Neural crest cell (in vitro differentiated cells): ENCODE data around the gene PCA3. TPM values are rescaled to one million over a fixed set of nuclear protein-coding genes. Genes with fewer than 3 reads are reported as not detected.

Experiments
- DNase-seq: peaks from one replicate; pipeline ENCODE4 v3.0.0; 2021; ENCODE audit warnings: low read depth, mixed read lengths, low spot score
- H3K27ac Mint-ChIP-seq: one replicate; pipeline ENCODE4 v1.8.0; 2021; ENCODE audit warnings: mild to moderate bottlenecking, mixed read lengths; ENCODE audit not compliant: unreplicated experiment
- H3K27me3 Mint-ChIP-seq: 2 replicates; pipeline ENCODE4 v1.8.0; 2021; ENCODE audit warnings: low read depth, mild to moderate bottlenecking, mixed read lengths
- H3K36me3 Mint-ChIP-seq: 2 replicates; pipeline ENCODE4 v1.8.0; 2021; ENCODE audit warnings: low read depth, mild to moderate bottlenecking, mixed read lengths
- H3K4me1 Mint-ChIP-seq: 2 replicates; pipeline ENCODE4 v1.8.0; 2021; ENCODE audit warnings: mixed read lengths
- H3K4me3 Mint-ChIP-seq: one replicate; pipeline ENCODE4 v1.8.0; 2021; ENCODE audit warnings: mild to moderate bottlenecking, mixed read lengths
- H3K9me3 Mint-ChIP-seq: 2 replicates; pipeline ENCODE4 v1.8.0; 2021; ENCODE audit warnings: mixed read lengths
- total RNA-seq: library from RNA; stranded (reverse); gene quantifications from 2 replicates; pipeline ENCODE4 v1.2.1, GENCODE V29; 2021
- TF ChIP-seq, protein P1 (sequence below): fragments of 200-600 bp; sonication (generic); conservative IDR thresholded peaks from 2 replicates; pipeline ENCODE4 v1.5.0; 2021; ENCODE audit warnings: antibody characterized with exemption, mild to moderate bottlenecking

The PCA3 gene
- total RNA-seq, 1 donor from 2014 or later = not detected

DNA sequence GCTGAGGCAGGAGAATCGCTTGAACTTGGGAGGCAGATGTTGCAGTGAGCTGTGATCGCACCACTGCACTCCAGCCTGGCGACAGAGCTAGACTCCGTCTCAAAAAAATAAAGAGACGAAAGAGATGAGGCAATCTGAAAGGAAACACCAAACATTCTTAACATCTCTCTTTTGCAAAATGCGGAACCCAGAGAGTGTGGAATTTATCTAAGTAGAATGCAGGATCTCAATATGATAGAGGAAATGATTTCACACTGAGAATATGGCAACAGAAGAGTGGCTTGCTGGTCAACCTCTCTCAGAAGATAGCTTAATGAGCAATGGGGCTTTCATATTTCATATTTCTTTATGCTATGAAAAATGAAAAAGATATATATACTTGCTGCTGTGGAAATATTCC, 33.4 kb upstream of the PCA3 start:
- Mint-ChIP-seq H3K4me1 (no peaks in the 10 kb centered on the region), H3K27me3 (no peaks in the 10 kb centered on the region), H3K36me3 (no peaks in the 10 kb centered on the region), H3K27ac (no peak overlapping the region), H3K9me3 (no peaks in the 10 kb centered on the region), H3K4me3 (no peak overlapping the region)
- DNase-seq = no peak
- TF ChIP-seq, protein P1, sequence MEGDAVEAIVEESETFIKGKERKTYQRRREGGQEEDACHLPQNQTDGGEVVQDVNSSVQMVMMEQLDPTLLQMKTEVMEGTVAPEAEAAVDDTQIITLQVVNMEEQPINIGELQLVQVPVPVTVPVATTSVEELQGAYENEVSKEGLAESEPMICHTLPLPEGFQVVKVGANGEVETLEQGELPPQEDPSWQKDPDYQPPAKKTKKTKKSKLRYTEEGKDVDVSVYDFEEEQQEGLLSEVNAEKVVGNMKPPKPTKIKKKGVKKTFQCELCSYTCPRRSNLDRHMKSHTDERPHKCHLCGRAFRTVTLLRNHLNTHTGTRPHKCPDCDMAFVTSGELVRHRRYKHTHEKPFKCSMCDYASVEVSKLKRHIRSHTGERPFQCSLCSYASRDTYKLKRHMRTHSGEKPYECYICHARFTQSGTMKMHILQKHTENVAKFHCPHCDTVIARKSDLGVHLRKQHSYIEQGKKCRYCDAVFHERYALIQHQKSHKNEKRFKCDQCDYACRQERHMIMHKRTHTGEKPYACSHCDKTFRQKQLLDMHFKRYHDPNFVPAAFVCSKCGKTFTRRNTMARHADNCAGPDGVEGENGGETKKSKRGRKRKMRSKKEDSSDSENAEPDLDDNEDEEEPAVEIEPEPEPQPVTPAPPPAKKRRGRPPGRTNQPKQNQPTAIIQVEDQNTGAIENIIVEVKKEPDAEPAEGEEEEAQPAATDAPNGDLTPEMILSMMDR = no peak

DNA sequence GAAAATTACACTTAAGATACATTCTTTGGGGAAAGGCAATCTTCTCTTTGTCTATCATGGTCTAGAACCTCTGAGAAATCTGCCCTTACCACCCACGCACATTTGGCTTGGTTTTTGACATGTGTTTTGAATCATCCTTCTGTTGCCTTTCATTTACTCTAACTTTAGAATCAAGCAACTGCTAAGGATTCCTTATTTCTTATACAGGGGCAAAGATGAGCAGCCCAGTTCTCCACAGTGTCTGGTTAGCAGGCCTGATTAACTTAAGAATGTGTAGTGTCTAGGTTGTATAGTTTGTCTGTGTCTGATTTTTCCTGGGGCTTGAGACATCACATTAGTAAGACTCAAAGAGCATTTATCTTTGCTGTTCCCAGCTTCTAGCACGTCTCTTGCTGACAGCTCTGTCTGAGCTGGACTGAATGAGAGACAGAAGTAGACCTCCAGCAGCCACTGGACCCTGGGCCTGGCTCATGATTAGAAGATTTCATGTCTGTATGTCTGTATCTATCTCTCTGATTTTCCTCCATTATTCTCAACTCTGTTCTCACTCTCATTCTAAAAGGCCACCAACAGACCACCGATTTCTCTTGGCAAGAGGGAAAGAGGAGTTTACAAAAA, 31.8 kb upstream of the PCA3 start:
- H3K4me1 Mint-ChIP-seq = no peaks in the 10 kb centered on the region
- H3K27me3 Mint-ChIP-seq = no peaks in the 10 kb centered on the region
- TF ChIP-seq, protein P1 = no peak
- no peaks in the 10 kb centered on the region for H3K9me3 Mint-ChIP-seq
- H3K27ac Mint-ChIP-seq = peak overlapping the region; percentile 32
- H3K4me3 Mint-ChIP-seq = no peak overlapping the region
- no peaks in the 10 kb centered on the region for H3K36me3 Mint-ChIP-seq
- DNase-seq = no peak

DNA sequence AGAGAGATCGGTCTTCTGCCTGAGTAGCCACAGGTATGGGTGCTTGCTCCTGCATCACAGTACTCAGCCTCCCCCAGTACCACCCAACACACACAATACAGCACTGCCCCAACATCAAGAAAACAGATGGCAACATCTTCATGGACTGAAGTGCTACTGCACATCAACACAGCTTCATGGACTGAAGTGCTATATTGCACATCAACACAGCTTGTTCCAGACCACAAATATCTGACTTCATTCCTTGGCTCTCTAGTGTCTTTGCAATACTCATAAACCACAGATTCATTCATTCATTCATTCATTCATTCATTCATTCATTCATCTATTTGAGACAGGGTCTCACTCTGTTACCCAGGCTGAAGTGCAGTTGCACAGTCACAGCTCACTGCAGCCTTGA, 31.1 kb upstream of the PCA3 start:
- Mint-ChIP-seq H3K36me3 (no peaks in the 10 kb centered on the region), H3K9me3 (no peaks in the 10 kb centered on the region), H3K27ac (no peak overlapping the region), H3K4me3 (no peak overlapping the region), H3K27me3 (no peaks in the 10 kb centered on the region), H3K4me1 (no peaks in the 10 kb centered on the region)
- TF ChIP-seq, protein P1 = no peak
- DNase-seq = no peak

DNA sequence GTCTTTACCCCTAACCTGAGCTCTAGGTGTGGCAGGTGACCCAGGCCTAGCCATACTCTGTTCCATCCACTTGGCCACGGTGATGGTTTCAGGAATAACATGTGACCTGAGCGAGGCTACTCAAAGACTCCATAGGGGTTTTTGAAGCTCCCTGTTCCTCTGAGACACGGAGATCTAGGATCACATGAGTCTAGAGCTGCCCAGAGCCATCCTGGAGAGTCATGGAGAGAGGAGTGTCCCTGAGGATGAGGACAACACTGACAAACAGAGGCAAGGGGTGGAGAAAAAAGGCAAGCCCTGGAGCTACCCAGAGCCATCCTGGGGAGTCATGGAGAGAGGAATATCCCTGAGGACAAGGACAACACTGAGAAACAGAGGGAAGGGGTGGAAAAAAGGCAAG, 29.5 kb upstream of the PCA3 start:
- no peak overlapping the region for H3K4me3 Mint-ChIP-seq
- DNase-seq = no peak
- H3K27ac Mint-ChIP-seq = no peak overlapping the region
- no peaks in the 10 kb centered on the region for H3K36me3 Mint-ChIP-seq
- no peaks in the 10 kb centered on the region for H3K4me1 Mint-ChIP-seq
- TF ChIP-seq, protein P1 = no peak
- H3K9me3 Mint-ChIP-seq = no peaks in the 10 kb centered on the region
- H3K27me3 Mint-ChIP-seq = no peaks in the 10 kb centered on the region

DNA sequence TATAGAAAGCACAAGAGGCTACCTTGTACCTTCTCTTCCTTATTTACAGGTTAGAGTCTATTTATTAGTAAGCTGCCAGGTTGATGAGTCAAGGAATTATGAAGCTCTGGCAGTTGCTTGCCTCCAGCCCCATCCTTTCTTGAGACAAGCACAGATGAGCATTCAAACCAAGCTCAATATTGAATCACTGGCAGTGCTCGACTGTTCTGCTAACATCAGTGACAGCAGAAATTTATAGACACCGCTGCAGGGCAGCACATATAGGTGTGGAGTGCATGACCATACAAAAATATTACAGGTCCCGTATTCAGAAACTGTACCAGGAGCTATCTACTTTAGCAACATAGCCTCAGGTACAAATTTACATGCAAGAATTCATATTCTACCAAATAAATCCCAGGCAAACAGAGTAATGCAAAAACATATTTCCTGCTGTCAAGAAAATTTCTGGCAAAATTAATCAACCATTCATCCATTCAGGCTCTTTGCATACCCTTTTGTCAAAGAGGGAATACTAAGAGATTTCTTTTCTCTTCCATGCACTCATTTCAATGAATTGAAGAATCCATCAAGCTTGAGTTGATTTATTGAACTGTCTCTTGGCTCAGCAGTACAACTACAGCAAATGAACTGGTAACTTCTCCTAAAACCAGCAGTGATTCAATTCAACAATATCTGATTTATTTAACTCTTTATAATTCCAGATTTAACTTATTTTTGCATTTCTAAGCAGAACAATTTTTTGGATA, 26.9 kb upstream of the PCA3 start:
- TF ChIP-seq, protein P1 = no peak
- Mint-ChIP-seq H3K36me3 (no peaks in the 10 kb centered on the region), H3K9me3 (no peaks in the 10 kb centered on the region), H3K27me3 (no peaks in the 10 kb centered on the region), H3K4me3 (no peak overlapping the region), H3K27ac (no peak overlapping the region), H3K4me1 (no peaks in the 10 kb centered on the region)
- no peak for DNase-seq
